Measurements from ENCODE around the gene TMED4.

DNA sequence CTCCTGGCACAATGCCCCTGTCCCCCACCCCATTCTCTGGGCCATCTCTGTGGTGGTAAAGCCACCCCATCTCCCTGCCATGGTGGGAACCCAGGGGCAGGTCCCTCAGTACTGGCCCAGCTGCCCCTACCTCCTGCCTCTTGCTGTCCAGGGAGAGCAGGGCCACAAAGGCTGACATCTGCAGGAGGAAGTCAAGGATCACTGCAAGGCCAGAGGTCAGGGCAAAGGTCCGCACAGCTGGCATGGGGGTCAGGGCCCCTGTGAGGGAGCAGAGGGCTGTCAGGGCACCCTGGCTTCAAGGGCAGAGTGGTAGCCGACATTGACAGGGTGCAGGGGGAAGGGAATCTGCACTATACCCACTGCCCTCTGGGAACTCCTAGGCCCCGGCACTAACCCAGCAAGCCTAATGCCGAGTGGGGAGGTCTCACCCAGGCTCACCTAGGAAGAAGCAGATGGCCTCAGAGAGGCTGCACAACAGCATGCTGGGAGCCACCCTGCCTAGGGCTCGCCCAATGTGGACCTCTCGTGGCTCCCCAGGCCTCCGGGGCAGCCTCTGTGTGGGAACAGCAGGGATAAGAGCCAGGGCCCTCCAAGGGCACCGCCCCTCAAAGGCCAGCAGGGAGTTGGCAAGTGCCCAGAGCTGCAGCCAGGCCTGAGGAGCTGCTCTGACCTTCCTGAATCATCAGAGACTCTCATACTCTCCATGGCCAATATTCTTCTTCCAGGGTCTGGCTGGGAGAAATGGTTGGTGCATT is 48.6 kb downstream of the TMED4 start:
- TF ChIP-seq, protein P1, sequence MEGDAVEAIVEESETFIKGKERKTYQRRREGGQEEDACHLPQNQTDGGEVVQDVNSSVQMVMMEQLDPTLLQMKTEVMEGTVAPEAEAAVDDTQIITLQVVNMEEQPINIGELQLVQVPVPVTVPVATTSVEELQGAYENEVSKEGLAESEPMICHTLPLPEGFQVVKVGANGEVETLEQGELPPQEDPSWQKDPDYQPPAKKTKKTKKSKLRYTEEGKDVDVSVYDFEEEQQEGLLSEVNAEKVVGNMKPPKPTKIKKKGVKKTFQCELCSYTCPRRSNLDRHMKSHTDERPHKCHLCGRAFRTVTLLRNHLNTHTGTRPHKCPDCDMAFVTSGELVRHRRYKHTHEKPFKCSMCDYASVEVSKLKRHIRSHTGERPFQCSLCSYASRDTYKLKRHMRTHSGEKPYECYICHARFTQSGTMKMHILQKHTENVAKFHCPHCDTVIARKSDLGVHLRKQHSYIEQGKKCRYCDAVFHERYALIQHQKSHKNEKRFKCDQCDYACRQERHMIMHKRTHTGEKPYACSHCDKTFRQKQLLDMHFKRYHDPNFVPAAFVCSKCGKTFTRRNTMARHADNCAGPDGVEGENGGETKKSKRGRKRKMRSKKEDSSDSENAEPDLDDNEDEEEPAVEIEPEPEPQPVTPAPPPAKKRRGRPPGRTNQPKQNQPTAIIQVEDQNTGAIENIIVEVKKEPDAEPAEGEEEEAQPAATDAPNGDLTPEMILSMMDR (IDR thresholded peaks at IDR 0.05): no peak
- TF ChIP-seq MEF2A (IDR thresholded peaks at IDR 0.05; ENCODE audit: borderline replicate concordance, low read depth) (no peak), GABPA (IDR thresholded peaks at IDR 0.05; ENCODE audit: low read depth) (no peak), FOXM1 (IDR thresholded peaks at IDR 0.05; ENCODE audit: low read depth) (no peak), RAD21 (IDR thresholded peaks at IDR 0.05; ENCODE audit: low read length) (no peak), POLR2AphosphoS5 (IDR thresholded peaks at IDR 0.05; ENCODE audit: low read depth, low read length) (no peak), TAF1 (IDR thresholded peaks at IDR 0.05; ENCODE audit: borderline replicate concordance, low read depth, low read length) (no peak), RFX5 (IDR thresholded peaks at IDR 0.05; ENCODE audit: low read length) (no peak)
- TF ChIP-seq, protein P2, sequence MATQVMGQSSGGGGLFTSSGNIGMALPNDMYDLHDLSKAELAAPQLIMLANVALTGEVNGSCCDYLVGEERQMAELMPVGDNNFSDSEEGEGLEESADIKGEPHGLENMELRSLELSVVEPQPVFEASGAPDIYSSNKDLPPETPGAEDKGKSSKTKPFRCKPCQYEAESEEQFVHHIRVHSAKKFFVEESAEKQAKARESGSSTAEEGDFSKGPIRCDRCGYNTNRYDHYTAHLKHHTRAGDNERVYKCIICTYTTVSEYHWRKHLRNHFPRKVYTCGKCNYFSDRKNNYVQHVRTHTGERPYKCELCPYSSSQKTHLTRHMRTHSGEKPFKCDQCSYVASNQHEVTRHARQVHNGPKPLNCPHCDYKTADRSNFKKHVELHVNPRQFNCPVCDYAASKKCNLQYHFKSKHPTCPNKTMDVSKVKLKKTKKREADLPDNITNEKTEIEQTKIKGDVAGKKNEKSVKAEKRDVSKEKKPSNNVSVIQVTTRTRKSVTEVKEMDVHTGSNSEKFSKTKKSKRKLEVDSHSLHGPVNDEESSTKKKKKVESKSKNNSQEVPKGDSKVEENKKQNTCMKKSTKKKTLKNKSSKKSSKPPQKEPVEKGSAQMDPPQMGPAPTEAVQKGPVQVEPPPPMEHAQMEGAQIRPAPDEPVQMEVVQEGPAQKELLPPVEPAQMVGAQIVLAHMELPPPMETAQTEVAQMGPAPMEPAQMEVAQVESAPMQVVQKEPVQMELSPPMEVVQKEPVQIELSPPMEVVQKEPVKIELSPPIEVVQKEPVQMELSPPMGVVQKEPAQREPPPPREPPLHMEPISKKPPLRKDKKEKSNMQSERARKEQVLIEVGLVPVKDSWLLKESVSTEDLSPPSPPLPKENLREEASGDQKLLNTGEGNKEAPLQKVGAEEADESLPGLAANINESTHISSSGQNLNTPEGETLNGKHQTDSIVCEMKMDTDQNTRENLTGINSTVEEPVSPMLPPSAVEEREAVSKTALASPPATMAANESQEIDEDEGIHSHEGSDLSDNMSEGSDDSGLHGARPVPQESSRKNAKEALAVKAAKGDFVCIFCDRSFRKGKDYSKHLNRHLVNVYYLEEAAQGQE (IDR thresholded peaks at IDR 0.05; ENCODE audit: low read depth, low read length): no peak
- TF ChIP-seq, protein P3, sequence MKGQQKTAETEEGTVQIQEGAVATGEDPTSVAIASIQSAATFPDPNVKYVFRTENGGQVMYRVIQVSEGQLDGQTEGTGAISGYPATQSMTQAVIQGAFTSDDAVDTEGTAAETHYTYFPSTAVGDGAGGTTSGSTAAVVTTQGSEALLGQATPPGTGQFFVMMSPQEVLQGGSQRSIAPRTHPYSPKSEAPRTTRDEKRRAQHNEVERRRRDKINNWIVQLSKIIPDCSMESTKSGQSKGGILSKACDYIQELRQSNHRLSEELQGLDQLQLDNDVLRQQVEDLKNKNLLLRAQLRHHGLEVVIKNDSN (IDR thresholded peaks at IDR 0.05; ENCODE audit: borderline replicate concordance, low read depth): no peak
- TF ChIP-seq, protein P4, sequence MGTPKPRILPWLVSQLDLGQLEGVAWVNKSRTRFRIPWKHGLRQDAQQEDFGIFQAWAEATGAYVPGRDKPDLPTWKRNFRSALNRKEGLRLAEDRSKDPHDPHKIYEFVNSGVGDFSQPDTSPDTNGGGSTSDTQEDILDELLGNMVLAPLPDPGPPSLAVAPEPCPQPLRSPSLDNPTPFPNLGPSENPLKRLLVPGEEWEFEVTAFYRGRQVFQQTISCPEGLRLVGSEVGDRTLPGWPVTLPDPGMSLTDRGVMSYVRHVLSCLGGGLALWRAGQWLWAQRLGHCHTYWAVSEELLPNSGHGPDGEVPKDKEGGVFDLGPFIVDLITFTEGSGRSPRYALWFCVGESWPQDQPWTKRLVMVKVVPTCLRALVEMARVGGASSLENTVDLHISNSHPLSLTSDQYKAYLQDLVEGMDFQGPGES (IDR thresholded peaks at IDR 0.05; ENCODE audit: low read depth, low read length): no peak

All from SK-N-SH (cell line).